A549 (cell line): ENCODE data around the gene SPATA13. TPM values are rescaled to one million over a fixed set of nuclear protein-coding genes. Genes with fewer than 3 reads are reported as not detected.

Experiments
- ATAC-seq, 2 experiments: fragments of 200-7000 bp in 1 of 2; fragments of >200 bp in 1 of 2; cut with Nextera tagmentation in 1 of 2; cut with Tn5 transposase in 1 of 2; 3 replicates each; pipeline versions ENCODE4 v1.8.0 to v1.9.1; 2018 to 2020; ENCODE audit warnings: mild to moderate bottlenecking in 1 of 2, moderate library complexity in 1 of 2
- CTCF ChIA-PET: fragments of 300-600 bp; sonication (Branson Sonifier 250); formaldehyde crosslinking; extraction: SDS; loops from one replicate; lab custom pipeline; 2021; ENCODE audit warnings: antibody characterized with exemption, inconsistent platforms; lab: Yijun Ruan, JAX
- POLR2A ChIA-PET: fragments of 350-600 bp; formaldehyde crosslinking; extraction: SDS; loops from one replicate; lab custom pipeline; 2021; ENCODE audit warnings: antibody characterized with exemption, inconsistent platforms; lab: Yijun Ruan, JAX
- DNase-seq, 2 experiments: peaks; one replicate each; pipeline versions ENCODE4 v3.0.0 to v3.0.0-alpha.2; 2011 to 2016; ENCODE audit warnings: low read depth in 1 of 2, low spot score in 1 of 2
- FAIRE-seq: peaks from 2 replicates; lab custom pipeline; 2011; peaks lifted over from hg19 to GRCh38; lab: Jason Lieb, UNC
- H3K27ac ChIP-seq, 2 experiments: fragments of >200 bp; sonication (Bioruptor Twin); formaldehyde crosslinking; 3 replicates each; pipeline ENCODE4 v1.5.1; 2016 to 2017
- H3K4me1 ChIP-seq: fragments of >200 bp; sonication (Bioruptor Twin); formaldehyde crosslinking; 3 replicates; pipeline ENCODE4 v1.6.1; 2016
- H3K4me2 ChIP-seq: fragments of >200 bp; sonication (Bioruptor Twin); formaldehyde crosslinking; 3 replicates; pipeline ENCODE4 v1.6.1; 2016
- H3K4me3 ChIP-seq: fragments of >200 bp; sonication (Bioruptor Twin); formaldehyde crosslinking; 3 replicates; pipeline ENCODE4 v1.5.1; 2016
- H3K9me3 ChIP-seq: fragments of >200 bp; sonication (Bioruptor Twin); formaldehyde crosslinking; 3 replicates; pipeline ENCODE4 v1.6.1; 2016
- ATOH8 ChIP-seq: fragments of 250-450 bp; sonication (Bioruptor Pico); IDR thresholded peaks from 2 replicates; pipeline ENCODE4 v1.5.0; 2020; ENCODE audit warnings: low read depth, mild to moderate bottlenecking, moderate library complexity
- BCL3 ChIP-seq: fragments of >200 bp; sonication (Bioruptor Twin); formaldehyde crosslinking; IDR thresholded peaks from 3 replicates; pipeline ENCODE4 v1.6.1; 2016
- CEBPB ChIP-seq, 2 experiments: fragments of >200 bp in 1 of 2; sonication (Bioruptor Twin) in 1 of 2; formaldehyde crosslinking in 1 of 2; IDR thresholded peaks; 2 replicates each; pipeline ENCODE4 v1.6.1; 2012 to 2016
- CHD4 ChIP-seq: fragments of 200-600 bp; sonication (generic); IDR thresholded peaks from 2 replicates; pipeline ENCODE4 v1.6.1; 2016; ENCODE audit warnings: antibody characterized with exemption, mild to moderate bottlenecking, borderline replicate concordance
- CTCF ChIP-seq: fragments of >200 bp; sonication (Bioruptor Twin); formaldehyde crosslinking; IDR thresholded peaks from 3 replicates; pipeline ENCODE4 v1.5.1; 2016
- EP300 ChIP-seq, 2 experiments: fragments of >200 bp; sonication (Bioruptor Twin); formaldehyde crosslinking; IDR thresholded peaks; 2 replicates in 1 of 2; 3 replicates in 1 of 2; pipeline ENCODE4 v1.6.1; 2016 to 2017
- ESRRA ChIP-seq: fragments of 150-350 bp; IDR thresholded peaks from 2 replicates; pipeline ENCODE4 v1.6.1; 2014; ENCODE audit warnings: mild to moderate bottlenecking, low read length, borderline replicate concordance
- FOSL2 ChIP-seq, 2 experiments: fragments of 450-650 bp in 1 of 2; fragments of >200 bp in 1 of 2; sonication (Bioruptor Twin) in 1 of 2; formaldehyde crosslinking; IDR thresholded peaks; 2 replicates each; pipeline versions ENCODE4 v1.5.0 to v1.6.1; 2016 to 2020; ENCODE audit warnings: mild to moderate bottlenecking in 1 of 2, moderate library complexity in 1 of 2
- HES2 ChIP-seq: fragments of >200 bp; sonication (Bioruptor Twin); formaldehyde crosslinking; IDR thresholded peaks from 2 replicates; pipeline ENCODE4 v1.6.1; 2016
- HOXB13 ChIP-seq: fragments of 250-450 bp; sonication (Bioruptor Pico); IDR thresholded peaks from 2 replicates; pipeline ENCODE4 v1.5.0; 2020; ENCODE audit warnings: low read depth, mild to moderate bottlenecking, moderate library complexity
- JUN ChIP-seq, 2 experiments: fragments of >200 bp; sonication (Bioruptor Twin); formaldehyde crosslinking; IDR thresholded peaks; 2 replicates in 1 of 2; 3 replicates in 1 of 2; pipeline ENCODE4 v1.6.1; 2016 to 2017
- KDM5A ChIP-seq: fragments of 200-600 bp; sonication (generic); IDR thresholded peaks from 2 replicates; pipeline ENCODE4 v1.6.1; 2016; ENCODE audit warnings: antibody characterized with exemption, mild to moderate bottlenecking
- MYC ChIP-seq: IDR thresholded peaks from 2 replicates; pipeline ENCODE4 v1.6.1; 2012; ENCODE audit warnings: mild to moderate bottlenecking, inconsistent platforms, low read length, improper control_type of control experiment, borderline replicate concordance
- PHF8 ChIP-seq: fragments of 200-600 bp; sonication (generic); IDR thresholded peaks from 2 replicates; pipeline ENCODE4 v1.6.1; 2016; ENCODE audit warnings: low read depth, mild to moderate bottlenecking, antibody characterized with exemption, moderate library complexity, borderline replicate concordance
- POLR2AphosphoS2 ChIP-seq: conservative IDR thresholded peaks from 2 replicates; pipeline ENCODE4 v1.6.1; 2012; ENCODE audit warnings: low read length, improper control_type of control experiment, inconsistent platforms
- RCOR1 ChIP-seq: fragments of 150-350 bp; IDR thresholded peaks from 2 replicates; pipeline ENCODE4 v1.6.1; 2014; ENCODE audit warnings: antibody characterized with exemption, low read length, low read depth
- TFCP2L1 ChIP-seq: fragments of 250-450 bp; sonication (Bioruptor Pico); IDR thresholded peaks from 2 replicates; pipeline ENCODE4 v1.5.0; 2021; ENCODE audit warnings: mild to moderate bottlenecking
- ZFP36 ChIP-seq: fragments of 450-650 bp; IDR thresholded peaks from 2 replicates; pipeline ENCODE4 v1.6.1; 2014; ENCODE audit warnings: borderline replicate concordance; ENCODE audit not compliant: partially characterized antibody
- ZSCAN20 ChIP-seq: fragments of 250-450 bp; sonication (Bioruptor Pico); IDR thresholded peaks from 2 replicates; pipeline ENCODE4 v1.8.0; 2022; ENCODE audit warnings: mild to moderate bottlenecking, moderate library complexity
- WGBS: methylation state at CpG from one replicate; pipeline ENCODE4 v1.1.6; 2017; ENCODE audit errors: missing lambda C conversion rate; 5-methylcytosine and 5-hydroxymethylcytosine counted together
- polyA plus RNA-seq, 4 experiments: library from polyadenylated mRNA; depleted of rRNA in 3 of 4; stranded (reverse); fragments of >200 nt; fragmentation: RNase III in 1 of 4; extraction: RNeasy Plus Mini Kit Qiagen cat#74134 plus additional on column Dnase treatment in 1 of 4; gene quantifications; 2 replicates in 3 of 4; 3 replicates in 1 of 4; pipeline ENCODE4 v1.2.3, GENCODE V29; 2011 to 2017

SPATA13 gene
- polyA plus RNA-seq, 2 of the 4 experiments (the other 2 are of a cell fraction): 3.1 to 6.3 TPM

- CTCF ChIA-PET: interaction anchor here (1.1 kb wide), 2 partner anchors 17 to 113 kb away, joined by 3 to 4 read pairs; no protein-coding TSS in a partner anchor
- no peak for ATAC-seq
- H3K4me3 ChIP-seq: no peak overlapping the region
- H3K27ac ChIP-seq: no peak overlapping the region
- no peaks in the 10 kb centered on the region for H3K9me3 ChIP-seq
- peaks cover 13% of the 10 kb centered on the region; the same call in 2 of the 3 replicates for H3K4me1 ChIP-seq
- POLR2A ChIA-PET: no interaction called here
- TF ChIP-seq CEBPB (IDR thresholded peaks at IDR 0.05) (no peak), TFCP2L1 (CRISPR knock-in tag) (no peak), FOSL2 (IDR thresholded peaks at IDR 0.05) (no peak), FOSL2 (CRISPR knock-in tag; IDR thresholded peaks at IDR 0.05) (no peak), ZSCAN20 (CRISPR knock-in tag) (no peak), MYC (no peak), PHF8 (no peak), HOXB13 (no peak), CHD4 (no peak), KDM5A (no peak), CTCF (no peak), BCL3 (no peak), ZFP36 (no peak), ESRRA (no peak), POLR2AphosphoS2 (no peak)
- 72% methylated on average over 4 of the region's 4 CpGs for WGBS
- no peak overlapping the region for H3K4me2 ChIP-seq
- DNase-seq: no peak
- FAIRE-seq: no peak
These were observed 5.2 kb downstream of the SPATA13 start for GRCh38 chr13:24165746-24166145.

GRCh38 chr13:24166561-24166960, 6.0 kb downstream of the SPATA13 start:
- H3K4me2 ChIP-seq: no peak overlapping the region
- no peak for FAIRE-seq
- ChIA-PET CTCF (interaction anchor here (1.4 to 1.5 kb wide), 2 partner anchors 18 to 62 kb away, joined by 3 read pairs; no protein-coding TSS in a partner anchor), POLR2A (no interaction called here)
- H3K27ac ChIP-seq: no peak overlapping the region
- 92% methylated on average over 2 of the region's 2 CpGs for WGBS
- no peak for DNase-seq
- H3K4me1 ChIP-seq: peaks cover 12% of the 10 kb centered on the region; the same call in 2 of the 3 replicates
- no peak overlapping the region for H3K4me3 ChIP-seq
- H3K9me3 ChIP-seq: no peaks in the 10 kb centered on the region
- no peak for ATAC-seq
- no peak for TF ChIP-seq HES2
- no peak for TF ChIP-seq EP300 (IDR thresholded peaks at IDR 0.05)
- no peak for TF ChIP-seq ATOH8
- no peak for TF ChIP-seq ZFP36
- no peak for TF ChIP-seq ESRRA
- no peak for TF ChIP-seq JUN (IDR thresholded peaks at IDR 0.05)
- TF ChIP-seq RCOR1: no peak
